GM23338 (cell line): ENCODE data around the gene OTOGL. TPM values are rescaled to one million over a fixed set of nuclear protein-coding genes. Genes with fewer than 3 reads are reported as not detected.

Source experiments
- ATAC-seq: fragments of 200-7000 bp; cut with Tn5 transposase; 3 replicates; pipeline ENCODE4 v1.9.1; 2020
- DNase-seq: peaks from one replicate; pipeline ENCODE4 v3.0.0-alpha.2; 2015; ENCODE audit warnings: low spot score
- H2AFZ ChIP-seq: fragments of 200-600 bp; sonication (generic); 2 replicates; pipeline ENCODE4 v1.8.0; 2016; ENCODE audit warnings: antibody characterized with exemption, mild to moderate bottlenecking, moderate library complexity
- H3F3A ChIP-seq: fragments of 200-600 bp; sonication (generic); replicated peaks from 2 replicates; pipeline ENCODE4 v1.8.0; 2017; ENCODE audit warnings: antibody characterized with exemption, mixed run types, low read depth
- H3K27ac ChIP-seq: fragments of 200-600 bp; sonication (generic); 2 replicates; pipeline ENCODE4 v1.6.1; 2016; ENCODE audit warnings: low read depth
- H3K27me3 ChIP-seq: fragments of 200-600 bp; sonication (generic); 2 replicates; pipeline ENCODE4 v1.8.0; 2016; ENCODE audit warnings: mild to moderate bottlenecking, mixed run types, moderate library complexity; ENCODE audit not compliant: insufficient read depth
- H3K36me3 ChIP-seq: fragments of 200-600 bp; sonication (generic); 2 replicates; pipeline ENCODE4 v1.8.0; 2016; ENCODE audit warnings: mild to moderate bottlenecking; ENCODE audit not compliant: insufficient read depth
- H3K4me1 ChIP-seq: fragments of 200-600 bp; sonication (generic); 2 replicates; pipeline ENCODE4 v1.8.0; 2016; ENCODE audit warnings: mild to moderate bottlenecking, moderate library complexity; ENCODE audit not compliant: insufficient read depth
- H3K4me2 ChIP-seq: fragments of 200-600 bp; sonication (generic); 2 replicates; pipeline ENCODE4 v1.7.1; 2017; ENCODE audit warnings: mixed run types
- H3K4me3 ChIP-seq: fragments of 200-600 bp; sonication (generic); 2 replicates; pipeline ENCODE4 v1.6.1; 2016; ENCODE audit warnings: mixed run types
- H3K79me2 ChIP-seq: fragments of 200-600 bp; sonication (generic); replicated peaks from 2 replicates; pipeline ENCODE4 v1.8.0; 2017; ENCODE audit warnings: mild to moderate bottlenecking; ENCODE audit not compliant: insufficient read depth
- H3K9me2 ChIP-seq: fragments of 200-600 bp; sonication (generic); 2 replicates; pipeline ENCODE4 v1.8.0; 2017; ENCODE audit not compliant: insufficient read depth
- H4K20me1 ChIP-seq: fragments of 200-600 bp; sonication (generic); replicated peaks from 2 replicates; pipeline ENCODE4 v1.8.0; 2017; ENCODE audit warnings: mild to moderate bottlenecking; ENCODE audit not compliant: insufficient read depth
- H3K27ac Mint-ChIP-seq: 2 replicates; pipeline ENCODE4 v1.8.0; 2020; ENCODE audit warnings: inconsistent platforms, mild to moderate bottlenecking, moderate library complexity, mixed read lengths
- H3K27me3 Mint-ChIP-seq: 3 replicates; pipeline ENCODE4 v1.8.0; 2022; ENCODE audit warnings: low read depth, mild to moderate bottlenecking, moderate library complexity, mixed read lengths, inconsistent platforms; ENCODE audit not compliant: insufficient read depth, poor library complexity
- H3K36me3 Mint-ChIP-seq: 3 replicates; pipeline ENCODE4 v1.8.0; 2021; ENCODE audit warnings: low read depth, mild to moderate bottlenecking, inconsistent platforms, moderate library complexity, mixed read lengths
- H3K4me1 Mint-ChIP-seq: 3 replicates; pipeline ENCODE4 v1.8.0; 2020; ENCODE audit warnings: mild to moderate bottlenecking, inconsistent platforms, mixed read lengths
- H3K4me3 Mint-ChIP-seq: 3 replicates; pipeline ENCODE4 v1.8.0; 2021; ENCODE audit warnings: moderate library complexity, mild to moderate bottlenecking, inconsistent platforms, mixed read lengths
- H3K9me3 Mint-ChIP-seq: 3 replicates; pipeline ENCODE4 v1.8.0; 2020; ENCODE audit warnings: moderate library complexity, mild to moderate bottlenecking, inconsistent platforms, mixed read lengths
- EZH2 ChIP-seq: fragments of 200-600 bp; sonication (generic); IDR thresholded peaks from one replicate; pipeline ENCODE4 v1.8.0; 2017; ENCODE audit warnings: antibody characterized with exemption, mild to moderate bottlenecking, low read depth; ENCODE audit not compliant: unreplicated experiment
- EZH2phosphoT487 ChIP-seq: fragments of 200-600 bp; sonication (generic); IDR thresholded peaks from one replicate; pipeline ENCODE4 v1.8.1; 2018; ENCODE audit warnings: antibody characterized with exemption; ENCODE audit not compliant: unreplicated experiment
- POLR2AphosphoS5 ChIP-seq: IDR thresholded peaks from 2 replicates; pipeline ENCODE4 v1.6.1; 2016; ENCODE audit warnings: antibody characterized with exemption, low read depth
- STAT1 ChIP-seq: IDR thresholded peaks from one replicate; pipeline ENCODE4 v1.6.1; 2016; ENCODE audit warnings: antibody characterized with exemption; ENCODE audit not compliant: unreplicated experiment
- ZNF114 ChIP-seq: fragments of 250-450 bp; sonication (Bioruptor Pico); IDR thresholded peaks from 2 replicates; pipeline ENCODE4 v1.5.0; 2020; ENCODE audit warnings: mild to moderate bottlenecking, moderate library complexity
- polyA plus RNA-seq: library from polyadenylated mRNA; unstranded; fragments of >200 nt; fragmentation: Nextera tagmentation; extraction: Ambion mirVana; gene quantifications from 2 replicates; pipeline ENCODE4 v1.2.1, GENCODE V29; 2016
- total RNA-seq: library from RNA; depleted of rRNA; stranded (reverse); fragments of >200 nt; shearing (Covaris generic); gene quantifications from 2 replicates; pipeline ENCODE4 v1.2.3, GENCODE V29; 2014
- TF ChIP-seq, protein P1 (sequence below): fragments of 250-450 bp; sonication (Bioruptor Pico); IDR thresholded peaks from 2 replicates; pipeline ENCODE4 v1.5.0; 2020; ENCODE audit warnings: mild to moderate bottlenecking, moderate library complexity
- TF ChIP-seq, protein P2 (sequence below): IDR thresholded peaks from one replicate; pipeline ENCODE4 v1.6.1; 2018; ENCODE audit warnings: antibody characterized with exemption; ENCODE audit not compliant: unreplicated experiment
- TF ChIP-seq, protein P3 (sequence below): IDR thresholded peaks from 2 replicates; pipeline ENCODE4 v1.6.1; 2016; ENCODE audit warnings: antibody characterized with exemption
- TF ChIP-seq, protein P4 (sequence below), 2 experiments: fragments of 200-600 bp in 1 of 2; sonication (generic) in 1 of 2; conservative IDR thresholded peaks; 2 replicates each; pipeline versions ENCODE4 v1.5.1 to v1.6.1; 2016 to 2017; ENCODE audit warnings: antibody characterized with exemption in 2 of 2, low read depth in 2 of 2, mild to moderate bottlenecking in 2 of 2, moderate library complexity in 1 of 2

The OTOGL gene
- total and polyA plus RNA-seq, 2 experiments from 2014 or later: 0.36 to 0.66 TPM

DNA sequence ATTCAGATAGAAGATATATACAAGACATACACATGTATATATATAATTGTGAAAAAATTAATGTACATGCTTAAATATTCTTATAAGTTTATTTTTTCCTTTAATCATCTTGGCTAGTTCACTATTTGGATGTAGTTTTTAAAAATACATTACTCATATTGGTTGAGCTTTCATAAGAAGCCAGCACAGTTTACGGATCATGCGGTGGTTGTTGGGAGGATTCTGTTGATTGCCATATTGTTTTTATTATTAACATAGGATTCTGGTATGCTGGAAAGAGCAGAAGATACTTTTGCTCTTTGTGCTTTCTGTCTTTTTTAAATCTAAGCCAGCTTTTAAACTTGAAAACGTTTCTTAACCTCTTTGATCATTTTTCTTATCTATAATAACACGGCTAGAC, 163.4 kb downstream of the OTOGL start (continued):
- TF ChIP-seq, protein P1, sequence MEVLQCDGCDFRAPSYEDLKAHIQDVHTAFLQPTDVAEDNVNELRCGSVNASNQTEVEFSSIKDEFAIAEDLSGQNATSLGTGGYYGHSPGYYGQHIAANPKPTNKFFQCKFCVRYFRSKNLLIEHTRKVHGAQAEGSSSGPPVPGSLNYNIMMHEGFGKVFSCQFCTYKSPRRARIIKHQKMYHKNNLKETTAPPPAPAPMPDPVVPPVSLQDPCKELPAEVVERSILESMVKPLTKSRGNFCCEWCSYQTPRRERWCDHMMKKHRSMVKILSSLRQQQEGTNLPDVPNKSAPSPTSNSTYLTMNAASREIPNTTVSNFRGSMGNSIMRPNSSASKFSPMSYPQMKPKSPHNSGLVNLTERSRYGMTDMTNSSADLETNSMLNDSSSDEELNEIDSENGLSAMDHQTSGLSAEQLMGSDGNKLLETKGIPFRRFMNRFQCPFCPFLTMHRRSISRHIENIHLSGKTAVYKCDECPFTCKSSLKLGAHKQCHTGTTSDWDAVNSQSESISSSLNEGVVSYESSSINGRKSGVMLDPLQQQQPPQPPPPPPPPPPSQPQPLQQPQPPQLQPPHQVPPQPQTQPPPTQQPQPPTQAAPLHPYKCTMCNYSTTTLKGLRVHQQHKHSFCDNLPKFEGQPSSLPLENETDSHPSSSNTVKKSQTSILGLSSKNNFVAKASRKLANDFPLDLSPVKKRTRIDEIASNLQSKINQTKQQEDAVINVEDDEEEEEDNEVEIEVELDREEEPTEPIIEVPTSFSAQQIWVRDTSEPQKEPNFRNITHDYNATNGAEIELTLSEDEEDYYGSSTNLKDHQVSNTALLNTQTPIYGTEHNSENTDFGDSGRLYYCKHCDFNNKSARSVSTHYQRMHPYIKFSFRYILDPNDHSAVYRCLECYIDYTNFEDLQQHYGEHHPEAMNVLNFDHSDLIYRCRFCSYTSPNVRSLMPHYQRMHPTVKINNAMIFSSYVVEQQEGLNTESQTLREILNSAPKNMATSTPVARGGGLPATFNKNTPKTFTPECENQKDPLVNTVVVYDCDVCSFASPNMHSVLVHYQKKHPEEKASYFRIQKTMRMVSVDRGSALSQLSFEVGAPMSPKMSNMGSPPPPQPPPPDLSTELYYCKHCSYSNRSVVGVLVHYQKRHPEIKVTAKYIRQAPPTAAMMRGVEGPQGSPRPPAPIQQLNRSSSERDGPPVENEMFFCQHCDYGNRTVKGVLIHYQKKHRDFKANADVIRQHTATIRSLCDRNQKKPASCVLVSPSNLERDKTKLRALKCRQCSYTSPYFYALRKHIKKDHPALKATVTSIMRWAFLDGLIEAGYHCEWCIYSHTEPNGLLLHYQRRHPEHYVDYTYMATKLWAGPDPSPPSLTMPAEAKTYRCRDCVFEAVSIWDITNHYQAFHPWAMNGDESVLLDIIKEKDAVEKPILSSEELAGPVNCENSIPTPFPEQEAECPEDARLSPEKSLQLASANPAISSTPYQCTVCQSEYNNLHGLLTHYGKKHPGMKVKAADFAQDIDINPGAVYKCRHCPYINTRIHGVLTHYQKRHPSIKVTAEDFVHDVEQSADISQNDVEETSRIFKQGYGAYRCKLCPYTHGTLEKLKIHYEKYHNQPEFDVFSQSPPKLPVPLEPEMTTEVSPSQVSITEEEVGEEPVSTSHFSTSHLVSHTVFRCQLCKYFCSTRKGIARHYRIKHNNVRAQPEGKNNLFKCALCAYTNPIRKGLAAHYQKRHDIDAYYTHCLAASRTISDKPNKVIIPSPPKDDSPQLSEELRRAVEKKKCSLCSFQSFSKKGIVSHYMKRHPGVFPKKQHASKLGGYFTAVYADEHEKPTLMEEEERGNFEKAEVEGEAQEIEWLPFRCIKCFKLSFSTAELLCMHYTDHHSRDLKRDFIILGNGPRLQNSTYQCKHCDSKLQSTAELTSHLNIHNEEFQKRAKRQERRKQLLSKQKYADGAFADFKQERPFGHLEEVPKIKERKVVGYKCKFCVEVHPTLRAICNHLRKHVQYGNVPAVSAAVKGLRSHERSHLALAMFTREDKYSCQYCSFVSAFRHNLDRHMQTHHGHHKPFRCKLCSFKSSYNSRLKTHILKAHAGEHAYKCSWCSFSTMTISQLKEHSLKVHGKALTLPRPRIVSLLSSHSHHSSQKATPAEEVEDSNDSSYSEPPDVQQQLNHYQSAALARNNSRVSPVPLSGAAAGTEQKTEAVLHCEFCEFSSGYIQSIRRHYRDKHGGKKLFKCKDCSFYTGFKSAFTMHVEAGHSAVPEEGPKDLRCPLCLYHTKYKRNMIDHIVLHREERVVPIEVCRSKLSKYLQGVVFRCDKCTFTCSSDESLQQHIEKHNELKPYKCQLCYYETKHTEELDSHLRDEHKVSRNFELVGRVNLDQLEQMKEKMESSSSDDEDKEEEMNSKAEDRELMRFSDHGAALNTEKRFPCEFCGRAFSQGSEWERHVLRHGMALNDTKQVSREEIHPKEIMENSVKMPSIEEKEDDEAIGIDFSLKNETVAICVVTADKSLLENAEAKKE (CRISPR knock-in tag): no peak
- TF ChIP-seq EZH2phosphoT487: no peak
- no peak for TF ChIP-seq EZH2
- no peak for TF ChIP-seq STAT1
- no peak for TF ChIP-seq POLR2AphosphoS5
- no peak for TF ChIP-seq ZNF114 (CRISPR knock-in tag)

DNA sequence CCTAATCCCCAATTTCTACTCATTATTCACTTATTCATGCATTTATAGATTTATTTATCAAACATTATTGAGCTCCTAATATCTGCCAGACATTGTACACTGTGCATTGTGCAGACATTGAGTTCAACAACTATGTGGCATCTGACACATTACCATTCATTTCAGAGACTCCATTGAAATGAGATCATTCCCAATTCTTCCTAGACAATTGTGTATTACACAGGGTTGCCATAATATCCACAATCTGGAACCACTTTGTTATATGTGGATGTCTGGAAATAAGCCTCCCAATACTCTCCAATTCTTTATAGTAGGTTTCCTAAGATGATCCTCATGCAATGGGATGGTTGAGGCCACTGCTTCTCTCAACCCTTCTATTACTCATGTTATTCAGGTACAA, 165.0 kb downstream of the OTOGL start:
- no peaks in the 10 kb centered on the region for H3K79me2 ChIP-seq
- Mint-ChIP-seq H3K4me1 (peaks cover 3% of the 10 kb centered on the region; the same call in 1 of the 3 replicates), H3K36me3 (no peaks in the 10 kb centered on the region), H3K27ac (no peak overlapping the region), H3K27me3 (no peaks in the 10 kb centered on the region), H3K9me3 (no peaks in the 10 kb centered on the region), H3K4me3 (no peak overlapping the region)
- DNase-seq (no peak), ATAC-seq (no peak)
- H3K9me2 ChIP-seq: no peaks in the 10 kb centered on the region
- H3K4me1 ChIP-seq: no peaks in the 10 kb centered on the region
- no peaks in the 10 kb centered on the region for H3K36me3 ChIP-seq
- H2AFZ ChIP-seq: no peak overlapping the region
- H3K4me3 ChIP-seq: no peak overlapping the region
- no peak overlapping the region for H3K4me2 ChIP-seq
- no peaks in the 10 kb centered on the region for H3F3A ChIP-seq
- H3K27me3 ChIP-seq: no peaks in the 10 kb centered on the region
- no peaks in the 10 kb centered on the region for H4K20me1 ChIP-seq
- H3K27ac ChIP-seq: no peak overlapping the region
- TF ChIP-seq STAT1: no peak
- TF ChIP-seq, protein P2, sequence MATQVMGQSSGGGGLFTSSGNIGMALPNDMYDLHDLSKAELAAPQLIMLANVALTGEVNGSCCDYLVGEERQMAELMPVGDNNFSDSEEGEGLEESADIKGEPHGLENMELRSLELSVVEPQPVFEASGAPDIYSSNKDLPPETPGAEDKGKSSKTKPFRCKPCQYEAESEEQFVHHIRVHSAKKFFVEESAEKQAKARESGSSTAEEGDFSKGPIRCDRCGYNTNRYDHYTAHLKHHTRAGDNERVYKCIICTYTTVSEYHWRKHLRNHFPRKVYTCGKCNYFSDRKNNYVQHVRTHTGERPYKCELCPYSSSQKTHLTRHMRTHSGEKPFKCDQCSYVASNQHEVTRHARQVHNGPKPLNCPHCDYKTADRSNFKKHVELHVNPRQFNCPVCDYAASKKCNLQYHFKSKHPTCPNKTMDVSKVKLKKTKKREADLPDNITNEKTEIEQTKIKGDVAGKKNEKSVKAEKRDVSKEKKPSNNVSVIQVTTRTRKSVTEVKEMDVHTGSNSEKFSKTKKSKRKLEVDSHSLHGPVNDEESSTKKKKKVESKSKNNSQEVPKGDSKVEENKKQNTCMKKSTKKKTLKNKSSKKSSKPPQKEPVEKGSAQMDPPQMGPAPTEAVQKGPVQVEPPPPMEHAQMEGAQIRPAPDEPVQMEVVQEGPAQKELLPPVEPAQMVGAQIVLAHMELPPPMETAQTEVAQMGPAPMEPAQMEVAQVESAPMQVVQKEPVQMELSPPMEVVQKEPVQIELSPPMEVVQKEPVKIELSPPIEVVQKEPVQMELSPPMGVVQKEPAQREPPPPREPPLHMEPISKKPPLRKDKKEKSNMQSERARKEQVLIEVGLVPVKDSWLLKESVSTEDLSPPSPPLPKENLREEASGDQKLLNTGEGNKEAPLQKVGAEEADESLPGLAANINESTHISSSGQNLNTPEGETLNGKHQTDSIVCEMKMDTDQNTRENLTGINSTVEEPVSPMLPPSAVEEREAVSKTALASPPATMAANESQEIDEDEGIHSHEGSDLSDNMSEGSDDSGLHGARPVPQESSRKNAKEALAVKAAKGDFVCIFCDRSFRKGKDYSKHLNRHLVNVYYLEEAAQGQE: no peak
- TF ChIP-seq, protein P3, sequence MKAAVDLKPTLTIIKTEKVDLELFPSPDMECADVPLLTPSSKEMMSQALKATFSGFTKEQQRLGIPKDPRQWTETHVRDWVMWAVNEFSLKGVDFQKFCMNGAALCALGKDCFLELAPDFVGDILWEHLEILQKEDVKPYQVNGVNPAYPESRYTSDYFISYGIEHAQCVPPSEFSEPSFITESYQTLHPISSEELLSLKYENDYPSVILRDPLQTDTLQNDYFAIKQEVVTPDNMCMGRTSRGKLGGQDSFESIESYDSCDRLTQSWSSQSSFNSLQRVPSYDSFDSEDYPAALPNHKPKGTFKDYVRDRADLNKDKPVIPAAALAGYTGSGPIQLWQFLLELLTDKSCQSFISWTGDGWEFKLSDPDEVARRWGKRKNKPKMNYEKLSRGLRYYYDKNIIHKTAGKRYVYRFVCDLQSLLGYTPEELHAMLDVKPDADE: no peak
- no peak for TF ChIP-seq POLR2AphosphoS5
- TF ChIP-seq, protein P4, sequence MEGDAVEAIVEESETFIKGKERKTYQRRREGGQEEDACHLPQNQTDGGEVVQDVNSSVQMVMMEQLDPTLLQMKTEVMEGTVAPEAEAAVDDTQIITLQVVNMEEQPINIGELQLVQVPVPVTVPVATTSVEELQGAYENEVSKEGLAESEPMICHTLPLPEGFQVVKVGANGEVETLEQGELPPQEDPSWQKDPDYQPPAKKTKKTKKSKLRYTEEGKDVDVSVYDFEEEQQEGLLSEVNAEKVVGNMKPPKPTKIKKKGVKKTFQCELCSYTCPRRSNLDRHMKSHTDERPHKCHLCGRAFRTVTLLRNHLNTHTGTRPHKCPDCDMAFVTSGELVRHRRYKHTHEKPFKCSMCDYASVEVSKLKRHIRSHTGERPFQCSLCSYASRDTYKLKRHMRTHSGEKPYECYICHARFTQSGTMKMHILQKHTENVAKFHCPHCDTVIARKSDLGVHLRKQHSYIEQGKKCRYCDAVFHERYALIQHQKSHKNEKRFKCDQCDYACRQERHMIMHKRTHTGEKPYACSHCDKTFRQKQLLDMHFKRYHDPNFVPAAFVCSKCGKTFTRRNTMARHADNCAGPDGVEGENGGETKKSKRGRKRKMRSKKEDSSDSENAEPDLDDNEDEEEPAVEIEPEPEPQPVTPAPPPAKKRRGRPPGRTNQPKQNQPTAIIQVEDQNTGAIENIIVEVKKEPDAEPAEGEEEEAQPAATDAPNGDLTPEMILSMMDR (conservative IDR thresholded peaks at IDR 0.05; ENCODE audit: low read depth in 2 of 2): no peak
- TF ChIP-seq EZH2: no peak
